ENCODE data around the gene PSMA8.
"Not testable (repeated sequence)": the region's sequence is repeated elsewhere in the genome, so short reads cannot be mapped to it uniquely, and the experiment has no call there.

The PSMA8 gene

DNA sequence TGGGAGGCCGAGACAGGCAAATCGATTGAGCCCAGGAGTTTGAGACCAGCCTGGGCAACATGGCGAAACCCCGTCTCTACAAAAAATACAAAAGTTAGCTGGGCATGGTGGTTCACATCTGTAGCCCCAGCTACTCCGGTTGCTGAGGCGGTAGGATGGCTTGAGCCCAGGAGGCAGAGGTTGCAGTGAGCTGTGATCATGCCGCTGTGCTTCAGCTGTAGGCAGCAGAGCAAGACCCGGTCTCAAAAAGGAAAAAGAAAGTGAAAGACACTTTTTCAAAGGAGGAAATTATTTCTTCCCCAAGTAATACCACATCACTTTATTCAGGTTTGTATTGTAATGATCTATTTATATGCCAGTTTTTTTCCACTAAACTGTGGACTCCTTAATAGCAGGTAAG, 56.8 kb downstream of the PSMA8 start:
- TF ChIP-seq, protein P1, sequence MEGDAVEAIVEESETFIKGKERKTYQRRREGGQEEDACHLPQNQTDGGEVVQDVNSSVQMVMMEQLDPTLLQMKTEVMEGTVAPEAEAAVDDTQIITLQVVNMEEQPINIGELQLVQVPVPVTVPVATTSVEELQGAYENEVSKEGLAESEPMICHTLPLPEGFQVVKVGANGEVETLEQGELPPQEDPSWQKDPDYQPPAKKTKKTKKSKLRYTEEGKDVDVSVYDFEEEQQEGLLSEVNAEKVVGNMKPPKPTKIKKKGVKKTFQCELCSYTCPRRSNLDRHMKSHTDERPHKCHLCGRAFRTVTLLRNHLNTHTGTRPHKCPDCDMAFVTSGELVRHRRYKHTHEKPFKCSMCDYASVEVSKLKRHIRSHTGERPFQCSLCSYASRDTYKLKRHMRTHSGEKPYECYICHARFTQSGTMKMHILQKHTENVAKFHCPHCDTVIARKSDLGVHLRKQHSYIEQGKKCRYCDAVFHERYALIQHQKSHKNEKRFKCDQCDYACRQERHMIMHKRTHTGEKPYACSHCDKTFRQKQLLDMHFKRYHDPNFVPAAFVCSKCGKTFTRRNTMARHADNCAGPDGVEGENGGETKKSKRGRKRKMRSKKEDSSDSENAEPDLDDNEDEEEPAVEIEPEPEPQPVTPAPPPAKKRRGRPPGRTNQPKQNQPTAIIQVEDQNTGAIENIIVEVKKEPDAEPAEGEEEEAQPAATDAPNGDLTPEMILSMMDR (IDR thresholded peaks at IDR 0.05; ENCODE audit: low read depth, low read length, missing control alignments): no peak
- H3K4me3 ChIP-seq (ENCODE audit: low read depth, low read length): no peak overlapping the region
- in situ Hi-C loops (cut with HindIII; ENCODE audit: low sequenced_read_pairs): no loop called here
- no peak for DNase-seq (ENCODE audit: low read depth)

DNA sequence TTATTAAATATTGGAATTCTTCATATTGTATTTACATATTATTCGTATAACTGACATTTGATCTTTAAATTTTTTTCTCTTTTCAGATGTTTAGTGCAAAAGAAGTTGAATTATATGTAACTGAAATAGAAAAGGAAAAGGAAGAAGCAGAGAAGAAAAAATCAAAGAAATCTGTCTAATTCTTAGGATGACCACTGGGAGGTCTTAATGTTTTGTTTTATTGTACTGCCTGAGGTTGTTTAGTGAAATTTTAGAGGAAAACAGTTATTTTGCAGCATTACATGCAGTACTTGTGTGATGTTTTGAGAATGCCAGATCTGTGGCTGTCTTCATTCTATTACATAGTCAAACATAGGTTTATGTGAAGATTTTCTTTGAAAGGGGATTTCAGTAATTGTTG, 58.6 kb downstream of the PSMA8 start:
- no peak overlapping the region for H3K4me3 ChIP-seq (ENCODE audit: low read depth, low read length)
- in situ Hi-C loops (cut with HindIII; ENCODE audit: low sequenced_read_pairs): no loop called here
- TF ChIP-seq, protein P1 (IDR thresholded peaks at IDR 0.05; ENCODE audit: low read depth, low read length, missing control alignments): no peak
- DNase-seq (ENCODE audit: low read depth): no peak

DNA sequence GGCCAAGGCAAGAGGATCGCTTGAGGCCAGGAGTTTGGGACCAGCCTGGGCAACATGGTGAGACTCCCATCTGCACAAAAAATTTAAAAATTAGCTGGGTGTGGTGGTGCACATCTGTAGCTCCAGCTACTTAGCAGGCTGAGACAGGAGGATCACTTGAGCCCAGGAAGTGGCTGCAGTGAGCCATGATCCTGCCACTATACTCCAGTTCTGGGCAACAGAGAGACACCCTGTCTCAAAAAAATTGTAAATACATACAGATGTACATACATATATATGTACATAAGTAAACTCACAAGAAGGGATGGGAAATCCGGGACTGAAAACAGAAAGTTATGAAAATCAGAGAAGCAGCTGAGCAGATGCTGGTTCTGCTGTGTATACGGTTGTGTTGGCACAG, 62.9 kb downstream of the PSMA8 start:
- TF ChIP-seq, protein P1 (IDR thresholded peaks at IDR 0.05; ENCODE audit: low read depth, low read length, missing control alignments): no peak
- DNase-seq (ENCODE audit: low read depth): no peak
- in situ Hi-C loops (cut with HindIII; ENCODE audit: low sequenced_read_pairs): no loop called here
- H3K4me3 ChIP-seq (ENCODE audit: low read depth, low read length): no peak overlapping the region

DNA sequence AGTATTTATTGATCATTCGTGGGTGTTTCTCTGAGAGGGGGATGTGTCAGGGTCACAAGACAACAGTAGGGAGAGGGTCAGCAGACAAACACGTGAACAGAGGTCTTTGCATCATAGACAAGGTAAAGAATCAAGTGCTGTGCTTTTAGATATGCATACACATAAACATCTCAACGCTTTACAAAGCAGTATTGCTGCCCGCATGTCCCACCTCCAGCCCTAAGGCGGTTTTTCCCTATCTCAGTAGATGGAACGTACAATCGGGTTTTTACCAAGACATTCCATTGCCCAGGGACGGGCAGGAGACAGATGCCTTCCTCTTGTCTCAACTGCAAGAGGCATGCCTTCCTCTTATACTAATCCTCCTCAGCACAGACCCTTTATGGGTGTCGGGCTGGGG, 68.3 kb downstream of the PSMA8 start:
- H3K4me3 ChIP-seq (ENCODE audit: low read depth, low read length); in situ Hi-C loops (cut with HindIII; ENCODE audit: low sequenced_read_pairs); DNase-seq (ENCODE audit: low read depth): not testable (repeated sequence)

DNA sequence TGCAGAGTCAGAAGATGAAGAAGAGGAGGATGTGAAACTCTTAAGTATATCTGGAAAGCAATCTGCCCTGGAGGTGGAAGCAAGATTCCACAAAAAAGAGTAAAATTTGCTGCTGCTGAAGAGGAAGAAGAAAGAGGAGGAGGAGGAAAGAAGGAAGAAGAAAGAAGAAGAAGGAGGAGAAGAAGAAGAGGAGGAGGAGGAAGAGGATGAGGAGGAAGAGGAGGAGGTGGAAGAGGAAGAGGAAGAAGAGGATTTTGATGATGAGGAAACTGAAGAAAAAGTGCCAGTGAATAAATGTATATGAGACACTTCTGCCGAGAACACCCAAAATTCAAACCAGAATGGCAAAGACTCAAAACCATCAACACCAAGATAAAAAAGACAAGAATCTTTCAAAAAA, 71.6 kb downstream of the PSMA8 start:
- DNase-seq (ENCODE audit: low read depth): no peak
- TF ChIP-seq, protein P1 (IDR thresholded peaks at IDR 0.05; ENCODE audit: low read depth, low read length, missing control alignments): no peak
- in situ Hi-C loops (cut with HindIII; ENCODE audit: low sequenced_read_pairs): no loop called here
- H3K4me3 ChIP-seq (ENCODE audit: low read depth, low read length): no peak overlapping the region

DNA sequence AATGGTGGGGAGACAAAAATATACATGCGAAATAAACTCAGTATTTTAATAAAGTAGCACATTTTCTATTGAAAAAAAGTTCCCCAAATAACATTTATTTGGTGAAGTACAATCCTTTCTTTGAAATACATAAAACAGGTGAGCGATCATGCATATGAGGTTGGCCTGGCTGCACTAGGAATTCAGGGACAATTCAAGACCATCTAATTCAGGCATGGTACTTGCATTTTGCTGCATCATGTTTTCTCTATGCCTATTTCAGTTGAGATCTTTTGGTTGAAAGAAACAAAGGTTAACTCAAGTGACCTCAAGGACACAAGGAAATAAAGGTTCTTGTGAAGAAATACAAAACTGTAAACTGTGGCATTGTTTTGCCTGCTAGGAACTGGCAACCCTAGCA, 72.8 kb downstream of the PSMA8 start:
- no peak for DNase-seq (ENCODE audit: low read depth)
- in situ Hi-C loops (cut with HindIII; ENCODE audit: low sequenced_read_pairs): no loop called here
- TF ChIP-seq, protein P1 (IDR thresholded peaks at IDR 0.05; ENCODE audit: low read depth, low read length, missing control alignments): no peak
- H3K4me3 ChIP-seq (ENCODE audit: low read depth, low read length): no peak overlapping the region

DNA sequence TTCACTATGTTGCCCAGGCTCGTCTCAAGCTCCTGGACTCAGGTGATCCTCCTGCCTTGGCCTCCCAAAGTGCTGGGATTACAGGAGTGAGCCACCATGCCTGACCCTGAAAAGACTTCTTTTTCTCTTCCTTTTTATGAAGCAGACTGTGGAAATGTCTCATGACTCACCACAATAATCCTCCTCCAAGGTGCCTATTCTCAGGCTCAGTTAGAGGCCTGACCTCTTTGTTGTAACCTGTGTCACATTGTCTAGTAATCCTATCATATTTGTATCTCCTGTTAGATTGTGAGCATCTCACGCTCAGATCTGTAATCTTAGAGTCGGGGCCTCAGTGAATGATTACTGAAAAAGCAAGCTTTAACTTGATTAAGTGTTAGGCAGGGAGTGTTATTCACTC, 74.3 kb downstream of the PSMA8 start:
- no peak overlapping the region for H3K4me3 ChIP-seq (ENCODE audit: low read depth, low read length)
- in situ Hi-C loops (cut with HindIII; ENCODE audit: low sequenced_read_pairs): no loop called here
- no peak for DNase-seq (ENCODE audit: low read depth)
- TF ChIP-seq, protein P1 (IDR thresholded peaks at IDR 0.05; ENCODE audit: low read depth, low read length, missing control alignments): no peak
